ENCODE measurements around the gene ISYNA1.

ISYNA1 gene

GRCh38 chr19:18444513-18444912, 6.6 kb upstream of the ISYNA1 start:
- Histone ChIP-seq H3K36me3 (ENCODE audit: control insufficient read depth, insufficient read depth, low read length) (peaks cover 11% of the 10 kb centered on the region), H3K27ac (ENCODE audit: insufficient read depth, low read depth, low read length, poor library complexity, severe bottlenecking) (no peak overlapping the region)

DNA sequence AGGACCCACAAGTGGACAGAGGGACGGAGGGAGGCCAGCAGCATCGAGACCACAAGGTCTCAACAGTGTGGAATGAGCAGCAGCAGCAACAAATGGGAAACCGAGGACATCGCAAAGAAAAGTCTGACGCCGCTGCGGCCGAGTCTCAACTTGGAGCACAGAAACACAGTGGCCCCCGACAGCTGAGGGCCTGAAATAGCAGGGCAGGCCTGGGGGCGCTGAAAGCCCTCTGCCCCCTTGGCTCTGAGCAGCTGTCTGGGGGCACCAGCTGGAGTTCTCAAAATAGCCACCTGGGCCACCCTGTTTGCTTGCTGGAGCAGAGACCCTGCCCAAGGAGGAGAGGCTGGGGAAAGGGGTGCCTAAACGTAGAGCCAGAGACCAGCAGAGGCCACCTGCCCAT, 5.9 kb upstream of the ISYNA1 start:
- Histone ChIP-seq H3K36me3 (ENCODE audit: control insufficient read depth, insufficient read depth, low read length) (peaks cover 11% of the 10 kb centered on the region), H3K27ac (ENCODE audit: insufficient read depth, low read depth, low read length, poor library complexity, severe bottlenecking) (no peak overlapping the region), H3K4me3 (ENCODE audit: insufficient read depth, low read depth, low read length) (no peak overlapping the region), H3K9me3 (ENCODE audit: control insufficient read depth, low read length) (no peaks in the 10 kb centered on the region), H3K27me3 (ENCODE audit: control insufficient read depth, insufficient read depth, low read length, poor library complexity, severe bottlenecking) (no peaks in the 10 kb centered on the region), H3K4me1 (ENCODE audit: control insufficient read depth, insufficient read depth, low read length) (peaks cover 21% of the 10 kb centered on the region)
- 95% methylated on average over 11 of the region's 11 CpGs for WGBS, 2 experiments

More at GRCh38 chr19:18444513-18444912, 6.6 kb upstream of the ISYNA1 start:
- no peaks in the 10 kb centered on the region for H3K9me3 ChIP-seq (ENCODE audit: control insufficient read depth, low read length)
- no peaks in the 10 kb centered on the region for H3K27me3 ChIP-seq (ENCODE audit: control insufficient read depth, insufficient read depth, low read length, poor library complexity, severe bottlenecking)
- WGBS, 2 experiments, result 92 to 94% methylated on average over 19 of the region's 19 CpGs
- no peak overlapping the region for H3K4me3 ChIP-seq (ENCODE audit: insufficient read depth, low read depth, low read length)
- H3K4me1 ChIP-seq (ENCODE audit: control insufficient read depth, insufficient read depth, low read length), result peaks cover 14% of the 10 kb centered on the region

GRCh38 chr19:18443406-18443805, 5.5 kb upstream of the ISYNA1 start:
- H3K4me1 ChIP-seq (ENCODE audit: control insufficient read depth, insufficient read depth, low read length), result peaks cover 23% of the 10 kb centered on the region
- no peaks in the 10 kb centered on the region for H3K27me3 ChIP-seq (ENCODE audit: control insufficient read depth, insufficient read depth, low read length, poor library complexity, severe bottlenecking)
- no peak overlapping the region for H3K4me3 ChIP-seq (ENCODE audit: insufficient read depth, low read depth, low read length)
- 92 to 95% methylated on average over 6 of the region's 6 CpGs for WGBS, 2 experiments
- peaks cover 11% of the 10 kb centered on the region for H3K36me3 ChIP-seq (ENCODE audit: control insufficient read depth, insufficient read depth, low read length)
- no peak overlapping the region for H3K27ac ChIP-seq (ENCODE audit: insufficient read depth, low read depth, low read length, poor library complexity, severe bottlenecking)
- no peaks in the 10 kb centered on the region for H3K9me3 ChIP-seq (ENCODE audit: control insufficient read depth, low read length)

DNA sequence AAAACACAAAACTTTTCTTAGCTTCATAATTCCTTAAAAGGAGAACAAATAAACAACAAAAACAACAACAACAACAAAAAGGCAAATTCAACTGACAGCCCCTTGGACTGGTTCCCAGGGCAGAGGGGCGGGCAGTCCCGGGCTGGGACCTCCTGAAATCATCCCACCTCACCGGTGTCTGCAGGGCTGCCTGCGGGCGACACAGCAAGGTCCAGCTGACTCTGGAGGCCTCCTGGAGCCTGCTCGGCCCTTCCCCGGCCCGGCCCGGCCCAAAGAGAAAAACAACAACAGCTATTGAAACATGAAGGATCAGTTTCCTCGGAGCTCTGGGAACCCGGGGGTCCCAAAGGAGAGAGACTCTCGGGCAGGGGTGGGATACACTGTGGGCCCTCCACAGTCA, 5.0 kb upstream of the ISYNA1 start:
- Histone ChIP-seq H3K36me3 (ENCODE audit: control insufficient read depth, insufficient read depth, low read length) (peaks cover 11% of the 10 kb centered on the region), H3K4me3 (ENCODE audit: insufficient read depth, low read depth, low read length) (no peak overlapping the region), H3K4me1 (ENCODE audit: control insufficient read depth, insufficient read depth, low read length) (peaks cover 23% of the 10 kb centered on the region), H3K27me3 (ENCODE audit: control insufficient read depth, insufficient read depth, low read length, poor library complexity, severe bottlenecking) (no peaks in the 10 kb centered on the region), H3K9me3 (ENCODE audit: control insufficient read depth, low read length) (no peaks in the 10 kb centered on the region), H3K27ac (ENCODE audit: insufficient read depth, low read depth, low read length, poor library complexity, severe bottlenecking) (no peak overlapping the region)
- WGBS, 2 experiments, result 90 to 93% methylated on average over 12 of the region's 12 CpGs

DNA sequence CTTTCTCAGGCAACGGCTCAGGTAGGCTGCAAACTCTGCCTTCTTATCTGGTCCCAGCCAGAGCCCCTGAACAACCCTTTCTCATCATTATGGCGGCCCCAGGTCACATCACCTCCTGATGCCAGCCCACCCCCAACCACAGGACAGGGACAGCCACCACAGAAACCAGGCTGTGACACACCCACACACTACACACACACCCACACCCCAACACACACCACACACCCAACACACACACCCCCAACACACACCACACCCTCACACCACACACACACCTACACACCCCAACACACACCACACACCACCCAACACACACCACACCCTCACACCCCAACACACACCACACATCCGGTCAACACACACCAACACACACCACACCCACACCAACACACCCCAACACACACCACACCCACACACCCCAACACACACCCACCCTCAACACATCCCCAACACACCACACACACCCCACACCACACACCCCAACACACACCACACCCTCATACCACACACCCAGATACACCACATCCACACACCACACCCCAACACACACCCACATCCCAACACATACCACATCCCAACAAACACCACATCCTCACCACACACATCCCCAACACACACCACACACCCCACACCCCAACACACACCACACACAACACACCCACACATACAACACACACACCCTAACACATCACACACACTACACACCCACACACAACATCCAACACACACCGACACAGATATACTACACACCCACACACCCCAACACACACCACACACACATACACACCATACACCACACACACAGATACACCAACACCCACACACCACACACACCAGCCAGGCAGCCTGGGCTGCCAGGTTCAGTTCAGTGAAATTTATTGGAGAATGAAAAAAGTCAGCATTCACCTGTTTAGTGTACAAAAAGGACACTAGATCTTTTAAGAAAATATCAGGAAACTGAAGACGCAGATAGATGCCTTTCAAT, 4.2 kb upstream of the ISYNA1 start:
- Histone ChIP-seq H3K4me3 (ENCODE audit: insufficient read depth, low read depth, low read length) (no peak overlapping the region), H3K4me1 (ENCODE audit: control insufficient read depth, insufficient read depth, low read length) (peaks cover 21% of the 10 kb centered on the region), H3K9me3 (ENCODE audit: control insufficient read depth, low read length) (no peaks in the 10 kb centered on the region), H3K27ac (ENCODE audit: insufficient read depth, low read depth, low read length, poor library complexity, severe bottlenecking) (no peak overlapping the region), H3K36me3 (ENCODE audit: control insufficient read depth, insufficient read depth, low read length) (peaks cover 11% of the 10 kb centered on the region), H3K27me3 (ENCODE audit: control insufficient read depth, insufficient read depth, low read length, poor library complexity, severe bottlenecking) (no peaks in the 10 kb centered on the region)
- WGBS, 2 experiments, result 79 to 81% methylated on average over 5 of the region's 5 CpGs

- Histone ChIP-seq H3K4me1 (ENCODE audit: control insufficient read depth, insufficient read depth, low read length) (peaks cover 20% of the 10 kb centered on the region), H3K27ac (ENCODE audit: insufficient read depth, low read depth, low read length, poor library complexity, severe bottlenecking) (no peak overlapping the region), H3K27me3 (ENCODE audit: control insufficient read depth, insufficient read depth, low read length, poor library complexity, severe bottlenecking) (no peaks in the 10 kb centered on the region), H3K36me3 (ENCODE audit: control insufficient read depth, insufficient read depth, low read length) (peaks cover 11% of the 10 kb centered on the region), H3K9me3 (ENCODE audit: control insufficient read depth, low read length) (no peaks in the 10 kb centered on the region), H3K4me3 (ENCODE audit: insufficient read depth, low read depth, low read length) (no peak overlapping the region)
- WGBS, 2 experiments, result 90 to 92% methylated on average over 23 of the region's 23 CpGs
Measured at GRCh38 chr19:18440936-18441803, 3.2 kb upstream of the ISYNA1 start.

GRCh38 chr19:18440415-18440877, 2.5 kb upstream of the ISYNA1 start:
- H3K4me3 ChIP-seq (ENCODE audit: insufficient read depth, low read depth, low read length), result no peak overlapping the region
- 89 to 90% methylated on average over 11 of the region's 11 CpGs for WGBS, 2 experiments
- peaks cover 12% of the 10 kb centered on the region for H3K36me3 ChIP-seq (ENCODE audit: control insufficient read depth, insufficient read depth, low read length)
- no peak overlapping the region for H3K27ac ChIP-seq (ENCODE audit: insufficient read depth, low read depth, low read length, poor library complexity, severe bottlenecking)
- no peaks in the 10 kb centered on the region for H3K27me3 ChIP-seq (ENCODE audit: control insufficient read depth, insufficient read depth, low read length, poor library complexity, severe bottlenecking)
- no peaks in the 10 kb centered on the region for H3K9me3 ChIP-seq (ENCODE audit: control insufficient read depth, low read length)
- peaks cover 22% of the 10 kb centered on the region for H3K4me1 ChIP-seq (ENCODE audit: control insufficient read depth, insufficient read depth, low read length)

GRCh38 chr19:18439910-18440237, 1.9 kb upstream of the ISYNA1 start:
- WGBS, 2 experiments, result 91 to 92% methylated on average over 9 of the region's 9 CpGs
- no peaks in the 10 kb centered on the region for H3K9me3 ChIP-seq (ENCODE audit: control insufficient read depth, low read length)
- H3K27me3 ChIP-seq (ENCODE audit: control insufficient read depth, insufficient read depth, low read length, poor library complexity, severe bottlenecking), result no peaks in the 10 kb centered on the region
- H3K4me1 ChIP-seq (ENCODE audit: control insufficient read depth, insufficient read depth, low read length), result peaks cover 23% of the 10 kb centered on the region
- peaks cover 18% of the 10 kb centered on the region for H3K36me3 ChIP-seq (ENCODE audit: control insufficient read depth, insufficient read depth, low read length)
- peak overlapping the region; percentile 87 for H3K27ac ChIP-seq (ENCODE audit: insufficient read depth, low read depth, low read length, poor library complexity, severe bottlenecking)
- H3K4me3 ChIP-seq (ENCODE audit: insufficient read depth, low read depth, low read length), result no peak overlapping the region

- 40 to 41% methylated on average over 13 of the region's 13 CpGs for WGBS, 2 experiments
- Histone ChIP-seq H3K27me3 (ENCODE audit: control insufficient read depth, insufficient read depth, low read length, poor library complexity, severe bottlenecking) (no peaks in the 10 kb centered on the region), H3K27ac (ENCODE audit: insufficient read depth, low read depth, low read length, poor library complexity, severe bottlenecking) (peak overlapping the region; percentile 87), H3K9me3 (ENCODE audit: control insufficient read depth, low read length) (no peaks in the 10 kb centered on the region), H3K36me3 (ENCODE audit: control insufficient read depth, insufficient read depth, low read length) (peaks cover 17% of the 10 kb centered on the region), H3K4me1 (ENCODE audit: control insufficient read depth, insufficient read depth, low read length) (peaks cover 29% of the 10 kb centered on the region), H3K4me3 (ENCODE audit: insufficient read depth, low read depth, low read length) (peak overlapping the region; percentile 60)
Measured at GRCh38 chr19:18439025-18439909, 1.3 kb upstream of the ISYNA1 start.

Measured in ectodermal cell (in vitro differentiated cells).